Keratinocyte (primary cell): ENCODE results near the gene AXL. TPM values are rescaled to one million over a fixed set of nuclear protein-coding genes. Genes with fewer than 3 reads are reported as not detected.

Experiments used
- DNase-seq: peaks from one replicate; pipeline ENCODE4 v3.0.0-alpha.2; 2011; ENCODE audit warnings: low read depth, missing footprints, low spot score
- FAIRE-seq: peaks from 2 replicates; lab custom pipeline; 2011; peaks lifted over from hg19 to GRCh38; lab: Jason Lieb, UNC
- H2AFZ ChIP-seq: 2 replicates; pipeline ENCODE4 v1.6.0; 2012; ENCODE audit warnings: low read length, control low read depth, inconsistent platforms; ENCODE audit not compliant: control insufficient read depth
- H3K27ac ChIP-seq: 2 replicates; pipeline ENCODE4 v1.5.1; 2011; ENCODE audit warnings: low read length; ENCODE audit not compliant: control insufficient read depth, insufficient read depth
- H3K27me3 ChIP-seq: 3 replicates; pipeline ENCODE4 v1.6.0; 2011; ENCODE audit warnings: low read length; ENCODE audit not compliant: control insufficient read depth, insufficient read depth; ENCODE audit errors: extremely low read depth
- H3K36me3 ChIP-seq, 2 experiments: 2 replicates in 1 of 2; 3 replicates in 1 of 2; pipeline ENCODE4 v1.5.1; 2011; ENCODE audit warnings: low read length in 2 of 2, mild to moderate bottlenecking in 1 of 2; ENCODE audit not compliant: control insufficient read depth in 2 of 2, insufficient read depth in 2 of 2; ENCODE audit errors: extremely low read depth in 1 of 2
- H3K4me1 ChIP-seq: 3 replicates; pipeline ENCODE4 v1.5.1; 2011; ENCODE audit warnings: low read length; ENCODE audit not compliant: control insufficient read depth, insufficient read depth; ENCODE audit errors: extremely low read depth
- H3K4me2 ChIP-seq: 3 replicates; pipeline ENCODE4 v1.6.0; 2011; ENCODE audit warnings: low read depth, low read length; ENCODE audit not compliant: control insufficient read depth, insufficient read depth; ENCODE audit errors: extremely low read depth
- H3K4me3 ChIP-seq, 3 experiments: fragments of 200-600 bp in 1 of 3; sonication (generic) in 1 of 3; 2 replicates in 2 of 3; 3 replicates in 1 of 3; pipeline ENCODE4 v1.5.1; 2011 to 2016; ENCODE audit warnings: low read length in 3 of 3, mild to moderate bottlenecking in 3 of 3, control low read depth in 2 of 3, inconsistent platforms in 1 of 3, low read depth in 1 of 3, mixed read lengths in 1 of 3, mixed run types in 1 of 3, moderate library complexity in 1 of 3; ENCODE audit not compliant: control insufficient read depth in 2 of 3, insufficient read depth in 2 of 3; ENCODE audit errors: extremely low read depth in 1 of 3
- H3K79me2 ChIP-seq: 2 replicates; pipeline ENCODE4 v1.6.0; 2012; ENCODE audit warnings: low read length; ENCODE audit not compliant: control insufficient read depth, insufficient read depth
- H3K9ac ChIP-seq: 3 replicates; pipeline ENCODE4 v1.6.0; 2011; ENCODE audit warnings: low read length; ENCODE audit not compliant: control insufficient read depth, insufficient read depth; ENCODE audit errors: extremely low read depth
- H3K9me1 ChIP-seq: 3 replicates; pipeline ENCODE4 v1.6.0; 2011; ENCODE audit warnings: low read length; ENCODE audit not compliant: control insufficient read depth, insufficient read depth; ENCODE audit errors: extremely low read depth
- H3K9me3 ChIP-seq: 2 replicates; pipeline ENCODE4 v1.5.1; 2012; ENCODE audit warnings: low read depth, low read length; ENCODE audit not compliant: control insufficient read depth
- H4K20me1 ChIP-seq: 3 replicates; pipeline ENCODE4 v1.6.0; 2011; ENCODE audit warnings: low read length; ENCODE audit not compliant: control insufficient read depth, insufficient read depth; ENCODE audit errors: extremely low read depth
- CTCF ChIP-seq, 3 experiments: IDR thresholded peaks in 1 of 3; conservative IDR thresholded peaks in 1 of 3; optimal IDR thresholded peaks in 1 of 3; 2 replicates in 2 of 3; 3 replicates in 1 of 3; pipeline versions ENCODE3 to v1.5.1; 2011; ENCODE audit warnings: low read length in 3 of 3, mild to moderate bottlenecking in 3 of 3, moderate library complexity in 2 of 3, control low read depth in 1 of 3, inconsistent platforms in 1 of 3; ENCODE audit not compliant: insufficient read depth in 2 of 3; ENCODE audit errors: extremely low read depth in 1 of 3
- EZH2 ChIP-seq: IDR thresholded peaks from one replicate; pipeline ENCODE4 v1.6.1; 2012; ENCODE audit warnings: inconsistent platforms, mild to moderate bottlenecking, low read length, moderate library complexity
- dilution Hi-C: fragments of 300-500 bp; cut with MboI; formaldehyde crosslinking; loops from one replicate; pipeline ENCODE4 v1.7.0; 2020; ENCODE audit warnings: low sequenced_read_pairs; ENCODE audit not compliant: extremely low pct_ligation_motif_present
- polyA plus RNA-seq, 5 experiments: library from polyadenylated mRNA; depleted of rRNA in 3 of 5; stranded (reverse) in 3 of 5; stranded (forward) in 1 of 5; unstranded in 1 of 5; fragments of >200 nt; gene quantifications; 1 replicate in 1 of 5; 2 replicates in 3 of 5; 3 replicates in 1 of 5; pipeline versions ENCODE4 v1.2.1 to v1.2.3, GENCODE V29; 2011 to 2012; ENCODE audit warnings: missing spikeins in 2 of 5, low read depth in 1 of 5, low replicate concordance in 1 of 5

AXL gene
- polyA plus RNA-seq, 1 donor (not counting 4 experiments of a cell fraction or from before 2014, with no cell fraction given): 21.7 TPM

- Histone ChIP-seq H3K36me3 (no peaks in the 10 kb centered on the region), H3K4me3 (no peak overlapping the region), H4K20me1 (no peaks in the 10 kb centered on the region), H3K4me2 (no peak overlapping the region), H3K27ac (no peak overlapping the region), H2AFZ (no peak overlapping the region), H3K9me3 (no peaks in the 10 kb centered on the region), H3K27me3 (no peaks in the 10 kb centered on the region), H3K4me1 (peaks cover 15% of the 10 kb centered on the region), H3K79me2 (peaks cover 3% of the 10 kb centered on the region), H3K9me1 (no peaks in the 10 kb centered on the region), H3K9ac (no peak overlapping the region)
- TF ChIP-seq EZH2: no peak
- no peak for TF ChIP-seq CTCF (optimal IDR thresholded peaks at IDR 0.05 in 1 of 3, IDR thresholded peaks at IDR 0.05 in 1 of 3, conservative IDR thresholded peaks at IDR 0.05 in 1 of 3; ENCODE audit: extremely low read depth in 1 of 3, insufficient read depth in 2 of 3, low read length in 3 of 3)
- no peak for FAIRE-seq
- DNase-seq: no peak
- dilution Hi-C loops: no loop called here
These were observed 29.5 kb upstream of the AXL start for GRCh38 chr19:41189425-41190065.

GRCh38 chr19:41192574-41193429, 26.2 kb upstream of the AXL start, which contains the start of gene CYP2S1:
Gene CYP2S1, plus strand, starts transcription at chr19:41193219. Its CDS starts 46 bp downstream, at chr19:41193265.
- Histone ChIP-seq H2AFZ (peak within 1 kb of the TSS; percentile 58), H3K27ac (peak within 1 kb of the TSS; percentile 47), H3K4me3 (peak within 1 kb of the TSS; percentile 70 to 87 (median 80)), H3K4me1 (peaks cover 35% of the 10 kb centered on the region), H3K9me3 (no peaks in the 10 kb centered on the region), H3K36me3 (peaks cover 0 to 4% of the 10 kb centered on the region in 2 experiments), H3K4me2 (peak within 1 kb of the TSS; percentile 85), H3K9ac (peak within 1 kb of the TSS; percentile 73), H4K20me1 (no peaks in the 10 kb centered on the region), H3K27me3 (no peaks in the 10 kb centered on the region), H3K79me2 (peaks cover 3% of the 10 kb centered on the region), H3K9me1 (no peaks in the 10 kb centered on the region)
- TF ChIP-seq EZH2 (no peak), CTCF (optimal IDR thresholded peaks at IDR 0.05 in 1 of 3, IDR thresholded peaks at IDR 0.05 in 1 of 3, conservative IDR thresholded peaks at IDR 0.05 in 1 of 3; ENCODE audit: extremely low read depth in 1 of 3, insufficient read depth in 2 of 3, low read length in 3 of 3) (no peak)
- FAIRE-seq: peak; percentile 13
- dilution Hi-C loops: no loop called here
- DNase-seq: no peak
